Rectal smooth muscle tissue (tissue), 1 donor: ENCODE data around the gene ACKR4.
"Not testable (repeated sequence)": the region's sequence is repeated elsewhere in the genome, so short reads cannot be mapped to it uniquely, and the experiment has no call there.

Experiments
- H3K27ac ChIP-seq: one replicate; pipeline ENCODE4 v1.7.0; 2013; ENCODE audit warnings: low read depth, low read length, inconsistent platforms
- H3K27me3 ChIP-seq: one replicate; pipeline ENCODE4 v1.7.0; 2013; ENCODE audit warnings: low read length; ENCODE audit not compliant: control insufficient read depth, insufficient read depth
- H3K36me3 ChIP-seq: one replicate; pipeline ENCODE4 v1.7.0; 2013; ENCODE audit warnings: low read length; ENCODE audit not compliant: control insufficient read depth, insufficient read depth
- H3K4me1 ChIP-seq: one replicate; pipeline ENCODE4 v1.7.0; 2013; ENCODE audit warnings: low read length; ENCODE audit not compliant: control insufficient read depth, insufficient read depth
- H3K4me3 ChIP-seq: one replicate; pipeline ENCODE4 v1.7.0; 2013; ENCODE audit warnings: low read length
- H3K9ac ChIP-seq: one replicate; pipeline ENCODE4 v1.7.0; 2013; ENCODE audit warnings: low read length

The ACKR4 gene

DNA sequence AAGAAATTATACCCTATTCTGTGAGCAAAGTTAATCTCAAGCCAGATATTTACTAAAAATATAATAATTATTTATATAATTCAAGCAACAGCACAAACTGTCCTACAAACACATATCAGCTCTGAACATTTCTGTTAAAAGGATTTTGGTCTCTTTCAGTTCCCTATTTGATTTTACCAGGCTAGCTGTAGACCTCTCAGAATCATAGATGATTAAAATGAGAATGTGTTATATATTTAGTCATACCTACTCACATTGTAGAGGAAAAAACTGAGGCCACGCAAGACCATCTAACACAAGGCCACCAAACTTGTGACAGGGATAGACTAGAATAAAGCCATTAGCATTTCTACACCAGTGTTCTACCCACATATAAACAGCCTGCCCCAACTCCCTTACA lies 28.5 kb downstream of the ACKR4 start:
- Histone ChIP-seq H3K4me3 (no peak overlapping the region), H3K4me1 (no peaks in the 10 kb centered on the region)

DNA sequence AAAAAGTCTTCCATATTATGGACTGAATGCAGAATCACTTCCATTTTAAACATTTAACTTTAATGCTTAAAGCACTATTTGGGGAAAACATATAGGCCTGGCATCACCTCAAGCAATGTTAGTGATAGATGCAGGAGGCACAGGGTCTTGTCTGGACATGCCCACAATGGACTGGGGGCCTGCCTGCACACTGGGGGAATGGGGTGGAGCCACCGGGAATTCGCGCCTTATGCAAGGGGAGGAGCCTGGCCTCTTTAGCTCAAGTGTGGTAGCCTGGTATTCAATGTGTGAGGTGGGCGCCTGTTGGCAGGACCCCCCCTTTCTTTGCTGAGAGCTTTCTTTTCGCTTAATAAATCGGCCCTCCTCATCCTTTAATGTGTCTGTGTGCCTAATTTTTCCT lies 29.9 kb downstream of the ACKR4 start:
- Histone ChIP-seq H3K4me1 (no peaks in the 10 kb centered on the region), H3K27ac (no peak overlapping the region), H3K4me3 (no peak overlapping the region), H3K27me3 (no peaks in the 10 kb centered on the region), H3K9ac (no peak overlapping the region), H3K36me3 (peaks cover 6% of the 10 kb centered on the region)

More for the DNA sequence above, 28.5 kb downstream of the ACKR4 start:
- Histone ChIP-seq H3K27ac (no peak overlapping the region), H3K27me3 (no peaks in the 10 kb centered on the region), H3K9ac (no peak overlapping the region), H3K36me3 (peaks cover 6% of the 10 kb centered on the region)

DNA sequence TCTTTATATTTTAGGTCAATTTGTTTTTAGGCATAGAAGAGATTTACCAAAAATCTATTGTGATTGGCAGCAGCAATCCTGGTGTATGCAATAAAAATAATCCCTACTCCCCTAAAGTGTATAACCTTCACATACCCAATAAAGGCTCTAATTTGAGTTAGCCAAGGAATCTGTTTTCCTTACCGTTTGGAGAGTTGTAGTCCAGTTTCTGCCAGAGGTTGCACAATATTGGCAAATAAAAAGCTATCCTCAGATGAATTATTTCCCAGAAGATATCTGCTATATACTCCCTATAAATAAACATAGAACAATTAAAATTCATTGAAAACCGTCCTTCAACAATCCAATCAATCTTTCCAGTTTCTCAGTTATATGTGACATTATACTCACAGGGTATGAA lies 31.1 kb downstream of the ACKR4 start:
- Histone ChIP-seq H3K4me1 (no peaks in the 10 kb centered on the region), H3K27me3 (no peaks in the 10 kb centered on the region), H3K4me3 (no peak overlapping the region), H3K27ac (no peak overlapping the region), H3K36me3 (peaks cover 6% of the 10 kb centered on the region), H3K9ac (no peak overlapping the region)

DNA sequence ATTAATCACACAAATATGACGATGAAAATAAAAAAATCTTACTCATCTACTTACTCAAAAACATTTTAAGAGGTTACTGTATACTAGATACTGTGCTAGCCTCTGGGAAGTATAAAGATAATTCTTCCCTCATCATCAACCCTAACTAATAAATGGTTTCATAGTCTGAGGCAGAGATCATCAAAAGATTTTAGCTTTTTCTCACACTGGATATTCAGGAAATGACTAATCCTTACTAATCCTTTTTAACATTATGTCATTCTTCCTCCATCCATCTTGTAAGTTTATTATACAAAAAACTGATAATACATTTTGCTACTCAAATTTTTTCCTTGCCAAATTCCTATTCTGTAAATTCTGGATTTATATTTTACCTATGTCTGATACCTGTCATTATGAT lies 32.9 kb downstream of the ACKR4 start:
- H3K36me3 ChIP-seq, result peaks cover 6% of the 10 kb centered on the region
- no peak overlapping the region for H3K27ac ChIP-seq

DNA sequence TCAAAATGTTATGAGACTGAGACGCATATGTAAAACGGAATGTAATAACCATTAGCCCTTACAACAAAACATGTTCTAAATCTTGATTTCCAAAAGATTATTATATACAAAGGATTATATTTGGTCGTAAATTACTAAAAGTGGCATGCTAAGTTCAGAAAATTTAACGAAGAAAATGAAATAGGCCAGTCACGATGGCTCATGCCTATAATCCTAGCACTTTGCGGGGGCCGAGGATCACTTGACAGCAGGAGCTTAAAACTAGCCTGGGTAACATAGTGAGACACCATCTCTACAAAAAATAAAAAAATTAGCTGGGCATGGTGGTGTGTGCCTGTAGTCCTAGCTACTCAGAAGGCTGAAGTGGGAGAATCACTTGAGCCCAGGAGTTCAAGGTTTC lies 33.5 kb downstream of the ACKR4 start:
- peaks cover 6% of the 10 kb centered on the region for H3K36me3 ChIP-seq

More for the DNA sequence above, 32.9 kb downstream of the ACKR4 start:
- no peak overlapping the region for H3K4me3 ChIP-seq
- no peak overlapping the region for H3K9ac ChIP-seq
- no peaks in the 10 kb centered on the region for H3K27me3 ChIP-seq
- no peaks in the 10 kb centered on the region for H3K4me1 ChIP-seq

DNA sequence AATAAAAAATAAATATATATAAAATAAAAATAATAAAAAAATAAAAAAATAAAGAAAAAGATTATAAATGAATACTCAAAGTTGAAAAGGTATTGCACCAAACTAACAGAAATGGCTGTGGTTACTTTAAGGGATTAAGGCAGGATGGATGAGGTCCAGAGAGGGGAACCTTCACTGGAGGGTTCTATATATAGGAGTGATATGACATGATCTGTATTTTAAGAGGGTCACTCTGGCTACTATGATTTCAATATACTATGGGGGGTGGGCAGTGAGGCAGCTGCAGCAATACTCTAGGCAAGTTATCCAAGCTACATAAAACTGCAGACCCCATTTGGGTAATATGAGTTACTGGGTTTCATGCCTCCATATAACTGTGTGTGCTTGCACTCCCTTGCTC lies 38.0 kb downstream of the ACKR4 start:
- H3K27me3 ChIP-seq, result no peaks in the 10 kb centered on the region
- no peaks in the 10 kb centered on the region for H3K4me1 ChIP-seq
- no peak overlapping the region for H3K9ac ChIP-seq
- no peak overlapping the region for H3K4me3 ChIP-seq
- no peaks in the 10 kb centered on the region for H3K36me3 ChIP-seq
- H3K27ac ChIP-seq, result no peak overlapping the region

More for the DNA sequence above, 33.5 kb downstream of the ACKR4 start:
- Histone ChIP-seq H3K27ac (no peak overlapping the region), H3K9ac (no peak overlapping the region), H3K4me1 (no peaks in the 10 kb centered on the region), H3K27me3 (no peaks in the 10 kb centered on the region), H3K4me3 (no peak overlapping the region)

DNA sequence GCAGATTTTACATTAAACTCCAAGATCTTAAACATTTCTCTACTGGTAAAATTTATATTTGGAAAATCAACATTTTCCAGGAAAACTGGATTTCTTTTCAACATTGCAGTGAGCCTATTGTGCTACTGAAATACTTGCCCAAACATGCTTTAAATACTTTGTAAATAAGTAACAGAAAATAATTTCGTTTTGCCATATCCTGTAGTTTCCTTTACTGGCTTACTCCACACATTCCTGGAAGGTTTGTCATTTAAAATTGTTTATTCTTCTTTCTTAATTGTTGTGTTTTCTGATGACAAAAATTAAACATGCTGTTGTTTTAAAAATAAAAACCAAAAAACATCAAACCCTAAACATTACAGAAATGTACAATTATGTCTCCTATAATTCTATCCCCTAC lies 40.5 kb downstream of the ACKR4 start:
- H3K27me3 ChIP-seq, result no peaks in the 10 kb centered on the region
- H3K27ac ChIP-seq, result no peak overlapping the region
- no peak overlapping the region for H3K4me3 ChIP-seq
- H3K4me1 ChIP-seq, result no peaks in the 10 kb centered on the region
- no peaks in the 10 kb centered on the region for H3K36me3 ChIP-seq
- no peak overlapping the region for H3K9ac ChIP-seq

DNA sequence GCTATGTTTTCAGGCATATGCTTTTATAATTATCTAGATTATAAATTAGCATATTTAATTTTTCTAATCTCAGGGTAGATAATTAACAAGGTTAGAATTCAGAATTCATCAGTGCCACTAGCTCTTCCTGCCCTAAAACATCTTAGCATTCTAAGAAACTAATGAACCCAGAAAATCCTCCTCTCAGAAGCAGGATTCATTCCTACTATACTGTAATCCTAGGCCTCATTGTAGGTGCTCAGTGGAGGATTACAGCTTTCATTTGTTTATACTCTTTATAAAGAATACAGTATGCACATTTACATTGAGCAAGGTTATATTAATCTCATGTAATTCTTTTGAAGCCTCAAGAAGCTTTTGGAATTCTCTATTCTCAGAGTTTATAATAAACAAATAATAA lies 41.6 kb downstream of the ACKR4 start:
- no peak overlapping the region for H3K9ac ChIP-seq

DNA sequence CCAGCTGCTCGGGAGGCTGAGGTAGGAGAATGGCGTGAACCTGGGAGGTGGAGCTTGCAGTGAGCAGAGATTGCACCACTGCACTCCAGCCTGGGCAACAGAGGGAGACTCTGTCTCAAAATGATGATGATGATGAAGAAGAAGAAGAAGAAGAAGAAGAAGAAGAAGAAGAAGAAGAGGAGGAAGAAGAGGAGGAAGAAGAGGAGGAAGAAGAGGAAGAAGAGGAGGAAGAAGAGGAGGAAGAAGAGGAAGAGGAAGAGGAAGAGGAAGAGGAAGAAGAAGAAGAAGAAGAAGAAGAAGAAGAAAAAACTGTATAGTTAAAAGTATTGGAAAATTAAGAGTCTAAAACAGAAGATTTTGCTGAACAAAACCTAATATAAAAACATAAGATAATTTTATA lies 44.4 kb downstream of the ACKR4 start:
- not testable (repeated sequence) for H3K27me3 ChIP-seq, H3K4me3 ChIP-seq, H3K9ac ChIP-seq, H3K27ac ChIP-seq, H3K4me1 ChIP-seq, H3K36me3 ChIP-seq

More for the DNA sequence above, 41.6 kb downstream of the ACKR4 start:
- no peak overlapping the region for H3K27ac ChIP-seq
- H3K27me3 ChIP-seq, result no peaks in the 10 kb centered on the region
- no peak overlapping the region for H3K4me3 ChIP-seq
- H3K4me1 ChIP-seq, result no peaks in the 10 kb centered on the region
- H3K36me3 ChIP-seq, result no peaks in the 10 kb centered on the region

DNA sequence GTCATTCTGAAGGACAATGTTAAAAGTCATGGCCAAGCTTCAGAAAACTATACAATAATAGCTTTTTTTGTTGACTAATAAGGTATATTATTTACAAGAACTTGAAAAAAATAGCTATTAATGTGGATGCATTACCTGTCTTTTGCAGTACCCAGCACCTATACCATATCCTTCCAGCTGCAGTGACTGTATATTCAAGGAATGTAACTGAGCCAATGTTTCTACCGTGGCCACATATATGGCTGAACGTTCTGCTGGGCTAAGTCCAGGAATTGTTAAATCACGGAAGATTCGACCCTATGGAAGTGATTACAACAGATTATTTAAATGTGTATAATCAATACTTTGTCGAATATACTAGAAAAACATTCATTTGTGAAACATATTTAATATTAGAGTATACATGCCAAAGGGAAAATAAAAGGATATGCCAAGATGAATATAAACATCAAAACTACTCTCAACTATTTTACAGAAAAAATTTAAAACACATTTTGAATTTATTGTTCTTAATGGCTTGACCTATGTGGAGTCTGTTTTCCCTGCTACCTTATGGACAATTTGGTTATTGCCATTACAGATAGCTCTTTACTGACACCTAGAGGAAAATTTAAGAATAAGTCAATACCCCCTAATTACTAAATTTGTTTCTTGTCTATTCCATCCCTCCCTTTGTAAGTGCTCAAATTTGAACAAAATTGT lies 44.9 kb downstream of the ACKR4 start:
- H3K27ac ChIP-seq, result no peak overlapping the region
- no peak overlapping the region for H3K9ac ChIP-seq
- no peak overlapping the region for H3K4me3 ChIP-seq
- H3K36me3 ChIP-seq, result no peaks in the 10 kb centered on the region
- H3K27me3 ChIP-seq, result no peaks in the 10 kb centered on the region
- H3K4me1 ChIP-seq, result no peaks in the 10 kb centered on the region

DNA sequence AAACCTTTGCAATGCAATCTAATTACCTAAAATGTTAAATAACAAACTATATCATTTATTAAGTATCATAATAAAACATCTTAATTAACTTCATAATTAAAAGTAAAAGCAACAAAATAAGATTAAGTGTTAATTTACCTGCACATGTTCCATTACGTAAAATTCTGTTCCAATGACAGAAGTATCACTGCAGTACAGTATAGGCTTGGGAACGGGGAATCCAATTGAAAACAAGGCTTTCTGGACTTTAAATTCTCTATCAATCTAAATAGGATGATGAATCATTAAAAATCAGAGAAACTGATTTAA lies 45.4 kb downstream of the ACKR4 start:
- Histone ChIP-seq H3K9ac (no peak overlapping the region), H3K27me3 (no peaks in the 10 kb centered on the region), H3K4me1 (no peaks in the 10 kb centered on the region), H3K27ac (no peak overlapping the region), H3K4me3 (no peak overlapping the region), H3K36me3 (no peaks in the 10 kb centered on the region)

DNA sequence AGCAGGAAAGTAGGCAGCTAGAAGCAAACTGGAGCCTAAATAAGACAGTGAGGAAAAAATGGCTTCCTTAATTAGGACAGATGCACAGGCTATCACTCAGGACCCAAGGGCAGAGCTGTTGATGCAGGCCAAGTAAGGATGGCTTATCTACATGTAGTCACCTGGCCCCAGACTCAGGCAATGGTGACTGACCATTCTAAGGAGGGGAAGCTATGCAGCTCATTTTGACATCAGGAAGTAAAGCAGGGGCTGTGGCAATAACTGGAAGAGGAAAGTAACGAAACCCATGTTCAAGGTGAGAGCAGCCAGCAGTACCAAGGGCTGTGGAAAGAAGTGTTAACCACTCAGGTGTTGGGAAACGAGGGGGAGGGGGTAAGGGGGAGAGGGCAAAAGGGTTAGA lies 46.3 kb downstream of the ACKR4 start:
- no peaks in the 10 kb centered on the region for H3K27me3 ChIP-seq
- no peak overlapping the region for H3K4me3 ChIP-seq
- no peaks in the 10 kb centered on the region for H3K4me1 ChIP-seq
- H3K27ac ChIP-seq, result no peak overlapping the region
- H3K9ac ChIP-seq, result no peak overlapping the region
- H3K36me3 ChIP-seq, result no peaks in the 10 kb centered on the region

DNA sequence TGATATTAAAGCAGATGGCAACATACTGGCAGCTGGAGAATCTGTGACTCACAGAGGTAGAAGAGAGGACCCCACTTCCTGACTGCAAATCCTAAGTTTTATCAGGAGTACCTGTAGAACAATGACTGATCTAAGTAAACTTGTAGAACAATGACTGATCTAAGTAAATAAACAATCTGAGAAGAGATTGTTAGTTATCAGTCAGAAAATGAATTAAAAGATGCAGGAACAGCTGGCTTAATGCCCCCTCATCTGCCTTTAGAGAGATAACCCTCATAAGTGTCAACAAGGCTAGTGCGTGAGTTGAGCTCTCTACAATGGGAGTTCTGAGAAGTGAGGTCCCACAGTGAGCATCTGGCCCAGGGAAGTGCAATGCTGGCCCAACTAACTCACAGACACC lies 48.0 kb downstream of the ACKR4 start:
- Histone ChIP-seq H3K4me1 (no peaks in the 10 kb centered on the region), H3K36me3 (no peaks in the 10 kb centered on the region), H3K9ac (no peak overlapping the region), H3K4me3 (no peak overlapping the region), H3K27ac (no peak overlapping the region), H3K27me3 (no peaks in the 10 kb centered on the region)
